K562 (cell line): ENCODE data around the gene MEX3D. TPM values are rescaled to one million over a fixed set of nuclear protein-coding genes. Genes with fewer than 3 reads are reported as not detected.
A peak's percentile ranks its signal among the peaks of the same experiment; 100 is the strongest.

Experiments
- AFF4 ChIP-seq: sonication (generic); formaldehyde crosslinking; IDR thresholded peaks from 2 replicates; pipeline ENCODE4 v1.8.0; 2023; ENCODE audit warnings: mild to moderate bottlenecking, missing genetic modification reagents
- GTF2F1 ChIP-seq: IDR thresholded peaks from 2 replicates; pipeline ENCODE4 v1.6.1; 2011; ENCODE audit warnings: low read depth, low read length, improper control_type of control experiment
- RAD21 ChIP-seq, 2 experiments: fragments of 250-450 bp in 1 of 2; fragments of 450-650 bp in 1 of 2; sonication (Bioruptor Pico) in 1 of 2; formaldehyde crosslinking in 1 of 2; IDR thresholded peaks in 1 of 2; conservative IDR thresholded peaks in 1 of 2; 2 replicates each; pipeline versions ENCODE4 v1.4.0 to v1.8.0; 2020 to 2022; ENCODE audit warnings: mild to moderate bottlenecking in 2 of 2, moderate library complexity in 1 of 2
- ZKSCAN1 ChIP-seq: fragments of 150-350 bp; IDR thresholded peaks from 2 replicates; pipeline ENCODE4 v1.6.1; 2016; ENCODE audit warnings: low read depth, low read length
- polyA plus RNA-seq, 8 experiments: library from polyadenylated mRNA; depleted of rRNA in 4 of 8; stranded (reverse) in 5 of 8; unstranded in 3 of 8; fragments of >200 nt; fragmentation: Nextera tagmentation in 2 of 8; fragmentation: Illumina TruSeq in 1 of 8; extraction: Ambion mirVana in 2 of 8; extraction: Trizol in 1 of 8; gene quantifications; 2 replicates each; pipeline versions ENCODE4 v1.2.1 to v1.2.3, GENCODE V29; 2011 to 2014; ENCODE audit warnings: inconsistent platforms in 1 of 8, missing spikeins in 1 of 8
- total RNA-seq, 7 experiments: library from RNA; depleted of rRNA in 6 of 7; stranded (reverse); fragments of >200 nt in 6 of 7; fragmentation: Illumina TruSeq in 2 of 7; extraction: Trizol in 2 of 7; gene quantifications; 2 replicates each; pipeline versions ENCODE4 v1.2.1 to v1.2.3, GENCODE V29; 2011 to 2021; ENCODE audit warnings: low replicate concordance in 1 of 7

The MEX3D gene
- total and polyA plus RNA-seq, 9 of the 15 experiments (the other 6 are each of a cell fraction or from before 2014, with no cell fraction given), result 1.7 to 39.3 (median 5.7) TPM

GRCh38 chr19:1592024-1592754 is 24.1 kb upstream of the MEX3D start (continued):
- TF ChIP-seq AFF4 (CRISPR knock-in tag) (0 out of 2 replicates have a peak, but pooled peaks have one; percentile 44), GTF2F1 (no peak; the same call in 1 of the 2 replicates), RAD21 (CRISPR knock-in tag; conservative IDR thresholded peaks at IDR 0.05 in 1 of 2, IDR thresholded peaks at IDR 0.05 in 1 of 2) (no peak), ZKSCAN1 (no peak)
